IMR-90 (cell line): ENCODE results near the gene ADAM12.

Source experiments
- CHD1 ChIP-seq: IDR thresholded peaks from 2 replicates; pipeline ENCODE4 v1.6.1; 2012; ENCODE audit warnings: low read depth, low read length, improper control_type of control experiment
- CTCF ChIP-seq: conservative IDR thresholded peaks from 2 replicates; pipeline ENCODE4 v1.5.1; 2012; ENCODE audit warnings: mild to moderate bottlenecking, low read depth, low read length, improper control_type of control experiment
- ELK1 ChIP-seq: fragments of 150-350 bp; IDR thresholded peaks from 2 replicates; pipeline ENCODE4 v1.6.1; 2016; ENCODE audit warnings: low read depth, mild to moderate bottlenecking, low read length, moderate library complexity, borderline replicate concordance
- MAFK ChIP-seq: IDR thresholded peaks from 2 replicates; pipeline ENCODE4 v1.6.1; 2012; ENCODE audit warnings: low read depth, low read length, improper control_type of control experiment
- MXI1 ChIP-seq: IDR thresholded peaks from 2 replicates; pipeline ENCODE4 v1.6.1; 2012; ENCODE audit warnings: low read depth, mild to moderate bottlenecking, low read length, moderate library complexity, borderline replicate concordance
- NFE2L2 ChIP-seq: fragments of 150-350 bp; IDR thresholded peaks from 2 replicates; pipeline ENCODE4 v1.6.1; 2016; ENCODE audit warnings: low read depth, mild to moderate bottlenecking, low read length
- POLR2A ChIP-seq: IDR thresholded peaks from 2 replicates; pipeline ENCODE4 v1.6.1; 2012; ENCODE audit warnings: mild to moderate bottlenecking, low read depth, low read length
- RAD21 ChIP-seq: IDR thresholded peaks from 2 replicates; pipeline ENCODE4 v1.6.1; 2012; ENCODE audit warnings: low read length, improper control_type of control experiment
- RCOR1 ChIP-seq: IDR thresholded peaks from 2 replicates; pipeline ENCODE4 v1.6.1; 2012; ENCODE audit warnings: mild to moderate bottlenecking, low read length, improper control_type of control experiment; ENCODE audit not compliant: insufficient replicate concordance
- USF2 ChIP-seq: fragments of 150-350 bp; IDR thresholded peaks from 2 replicates; pipeline ENCODE4 v1.6.1; 2017; ENCODE audit warnings: mild to moderate bottlenecking, antibody characterized with exemption, low read length, low read depth

DNA sequence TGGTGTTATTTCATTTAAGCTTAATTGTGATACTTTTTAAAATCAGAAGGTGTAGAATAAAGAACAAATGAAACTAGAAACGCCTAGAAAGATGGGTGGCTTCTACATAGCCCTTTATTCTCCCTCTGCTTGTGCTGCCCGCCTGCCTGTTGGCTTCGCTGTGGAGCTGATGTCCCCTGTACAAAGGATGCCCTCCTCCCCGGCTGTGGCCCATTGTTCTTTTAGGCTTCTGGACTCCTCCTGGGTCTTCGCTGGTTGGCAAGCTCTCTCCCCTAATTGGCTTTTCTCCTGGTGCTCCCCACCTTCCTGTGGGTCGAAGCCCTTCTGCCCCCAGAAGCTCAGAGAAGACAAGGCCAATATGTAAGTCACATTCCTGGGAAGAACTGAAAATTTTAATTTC lies 393.7 kb downstream of the ADAM12 start:
- no peak for TF ChIP-seq CTCF
- TF ChIP-seq ELK1: no peak
- no peak for TF ChIP-seq POLR2A
- no peak for TF ChIP-seq CHD1
- TF ChIP-seq RAD21: no peak
- no peak for TF ChIP-seq RCOR1
- no peak for TF ChIP-seq USF2
- no peak for TF ChIP-seq MXI1
- no peak for TF ChIP-seq MAFK
- TF ChIP-seq NFE2L2: no peak
